HepG2 (cell line): ENCODE results near the gene TMEM132E. TPM values are rescaled to one million over a fixed set of nuclear protein-coding genes. Genes with fewer than 3 reads are reported as not detected.

ENCODE experiments used
- ATAC-seq: fragments of 200-7000 bp; cut with Tn5 transposase; 3 replicates; pipeline ENCODE4 v1.9.1; 2020; ENCODE audit warnings: mild to moderate bottlenecking, moderate library complexity
- BruUV-seq: library from RNA; stranded (reverse); fragments of 400-500 nt; replicated peaks from 2 replicates; lab custom pipeline; 2021; lab: Mats Ljungman, UMichigan
- CTCF ChIA-PET: fragments of 300-600 bp; formaldehyde crosslinking; extraction: SDS; loops from one replicate; lab custom pipeline; 2021; ENCODE audit warnings: low total read pairs, inconsistent platforms, low intra/inter-chr PET ratio; lab: Yijun Ruan, JAX
- POLR2A ChIA-PET: fragments of 350-600 bp; sonication (Branson Sonifier 250); formaldehyde crosslinking; loops from one replicate; lab custom pipeline; 2020; ENCODE audit warnings: antibody characterized with exemption, inconsistent platforms; lab: Yijun Ruan, JAX
- DNase-seq: peaks from one replicate; pipeline ENCODE4 v3.0.0-alpha.2; 2015; ENCODE audit warnings: low spot score
- FAIRE-seq: peaks from 3 replicates; lab custom pipeline; 2011; peaks lifted over from hg19 to GRCh38; lab: Jason Lieb, UNC
- H2AFZ ChIP-seq: one replicate; pipeline ENCODE4 v1.6.1; 2011; ENCODE audit warnings: low read length, inconsistent platforms
- H3K27ac ChIP-seq: fragments of 300-600 bp; 3 replicates; pipeline ENCODE4 v1.8.0; 2011; ENCODE audit warnings: mixed run types, mild to moderate bottlenecking, mixed read lengths, low read length, inconsistent platforms; ENCODE audit not compliant: insufficient read depth; ENCODE audit errors: extremely low read length
- H3K27me3 ChIP-seq, 2 experiments: fragments of 200-600 bp in 1 of 2; 2 replicates in 1 of 2; 3 replicates in 1 of 2; pipeline versions ENCODE4 v1.6.0 to v1.8.0; 2011; ENCODE audit warnings: low read length in 2 of 2, mild to moderate bottlenecking in 2 of 2, moderate library complexity in 2 of 2, inconsistent platforms in 1 of 2; ENCODE audit not compliant: insufficient read depth in 2 of 2, control insufficient read depth in 1 of 2
- H3K36me3 ChIP-seq, 2 experiments: fragments of 200-600 bp in 1 of 2; replicated peaks in 1 of 2; 2 replicates in 1 of 2; 3 replicates in 1 of 2; pipeline versions ENCODE4 v1.5.1 to v1.8.0; 2011; ENCODE audit warnings: low read length in 2 of 2, inconsistent platforms in 1 of 2; ENCODE audit not compliant: insufficient read depth in 2 of 2, control insufficient read depth in 1 of 2
- H3K4me1 ChIP-seq: 2 replicates; pipeline ENCODE4 v1.5.1; 2012; ENCODE audit warnings: low read length, inconsistent platforms; ENCODE audit not compliant: insufficient read depth
- H3K4me2 ChIP-seq: 2 replicates; pipeline ENCODE4 v1.6.0; 2011; ENCODE audit warnings: low read depth, low read length, inconsistent platforms
- H3K4me3 ChIP-seq, 3 experiments: fragments of 200-600 bp in 1 of 3; sonication (generic), shearing (Covaris generic) in 1 of 3; replicated peaks in 1 of 3; 2 replicates each; pipeline ENCODE4 v1.5.1; 2011 to 2016; ENCODE audit warnings: low read length in 3 of 3, inconsistent platforms in 2 of 3, low read depth in 2 of 3, mild to moderate bottlenecking in 2 of 3, control low read depth in 1 of 3, mixed read lengths in 1 of 3; ENCODE audit not compliant: insufficient read depth in 1 of 3
- H3K79me2 ChIP-seq: one replicate; pipeline ENCODE4 v1.6.1; 2011; ENCODE audit warnings: low read length, inconsistent platforms; ENCODE audit not compliant: insufficient read depth
- H3K9ac ChIP-seq: 2 replicates; pipeline ENCODE4 v1.6.0; 2011; ENCODE audit warnings: mild to moderate bottlenecking, low read depth, low read length, inconsistent platforms; ENCODE audit not compliant: insufficient read depth
- H3K9me3 ChIP-seq: 2 replicates; pipeline ENCODE4 v1.5.1; 2012; ENCODE audit warnings: mild to moderate bottlenecking, low read length
- H4K20me1 ChIP-seq: 2 replicates; pipeline ENCODE4 v1.6.0; 2011; ENCODE audit warnings: inconsistent platforms, mild to moderate bottlenecking, low read length, moderate library complexity; ENCODE audit not compliant: insufficient read depth
- ATRX ChIP-seq: sonication (generic); formaldehyde crosslinking; IDR thresholded peaks from 2 replicates; pipeline ENCODE4 v1.4.0; 2020; ENCODE audit warnings: missing genetic modification reagents, borderline replicate concordance
- CCAR2 ChIP-seq: fragments of 200-400 bp; formaldehyde crosslinking; optimal IDR thresholded peaks from 2 replicates; pipeline ENCODE3; 2018; ENCODE audit warnings: low read depth, mild to moderate bottlenecking, low read length, moderate library complexity
- FOXK1 ChIP-seq: sonication (generic); formaldehyde crosslinking; IDR thresholded peaks from 2 replicates; pipeline ENCODE4 v1.4.0; 2020; ENCODE audit warnings: low read depth, missing genetic modification reagents, borderline replicate concordance
- MAX ChIP-seq: IDR thresholded peaks from 2 replicates; pipeline ENCODE4 v1.6.1; 2012; ENCODE audit warnings: inconsistent platforms
- ZFAT ChIP-seq: sonication (generic); formaldehyde crosslinking; conservative IDR thresholded peaks from 2 replicates; pipeline ENCODE4 v1.8.1; 2023; ENCODE audit warnings: missing genetic modification reagents, inconsistent platforms
- ZNF274 ChIP-seq: sonication (generic); formaldehyde crosslinking; IDR thresholded peaks from 2 replicates; pipeline ENCODE4 v1.5.1; 2020; ENCODE audit warnings: mild to moderate bottlenecking, missing genetic modification reagents
- ZNF574 ChIP-seq: sonication (generic); formaldehyde crosslinking; IDR thresholded peaks from 2 replicates; pipeline ENCODE4 v1.4.0; 2020; ENCODE audit warnings: missing genetic modification reagents
- ZNF772 ChIP-seq: sonication (generic); formaldehyde crosslinking; IDR thresholded peaks from 2 replicates; pipeline ENCODE4 v1.5.0; 2020; ENCODE audit warnings: mild to moderate bottlenecking, missing genetic modification reagents
- ZNF800 ChIP-seq: sonication (generic); formaldehyde crosslinking; IDR thresholded peaks from 2 replicates; pipeline ENCODE4 v1.4.0; 2020; ENCODE audit warnings: missing genetic modification reagents
- WGBS: methylation state at CpG from one replicate; pipeline ENCODE4 v1.1.6; 2017; ENCODE audit warnings: low lambda C conversion rate; 5-methylcytosine and 5-hydroxymethylcytosine counted together
- in situ Hi-C: cut with HindIII; loops from 2 replicates; pipeline ENCODE4 v1.10.0; 2017; ENCODE audit warnings: low pct_unique_long_range_greater_than_20kb; ENCODE audit not compliant: extremely low pct_ligation_motif_present
- intact Hi-C: fragments of 100-400 bp; cut with micrococcal nuclease; formaldehyde crosslinking; loops from one replicate; pipeline ENCODE4 v1.10.0; 2022; ENCODE audit not compliant: unreplicated experiment
- polyA plus RNA-seq, 8 experiments: library from polyadenylated mRNA; depleted of rRNA in 3 of 8; stranded (reverse) in 7 of 8; unstranded in 1 of 8; fragments of >200 nt; fragmentation: Illumina TruSeq in 4 of 8; extraction: Trizol in 4 of 8; gene quantifications; 2 replicates each; pipeline versions ENCODE4 v1.2.1 to v1.2.3, GENCODE V29; 2011 to 2016; ENCODE audit warnings: low read depth in 4 of 8, missing spikeins in 1 of 8, mixed read lengths in 1 of 8; ENCODE audit not compliant: insufficient read depth in 1 of 8
- total RNA-seq, 5 experiments: library from RNA; depleted of rRNA; stranded (reverse); fragments of >200 nt; fragmentation: Illumina TruSeq; extraction: Trizol; gene quantifications; 2 replicates each; pipeline ENCODE4 v1.2.3, GENCODE V29; 2016; ENCODE audit warnings: low read depth in 1 of 5

The TMEM132E gene
- total and polyA plus RNA-seq, 2 of the 13 experiments (the other 11 are each of a cell fraction or from before 2014, with no cell fraction given) = not detected

DNA sequence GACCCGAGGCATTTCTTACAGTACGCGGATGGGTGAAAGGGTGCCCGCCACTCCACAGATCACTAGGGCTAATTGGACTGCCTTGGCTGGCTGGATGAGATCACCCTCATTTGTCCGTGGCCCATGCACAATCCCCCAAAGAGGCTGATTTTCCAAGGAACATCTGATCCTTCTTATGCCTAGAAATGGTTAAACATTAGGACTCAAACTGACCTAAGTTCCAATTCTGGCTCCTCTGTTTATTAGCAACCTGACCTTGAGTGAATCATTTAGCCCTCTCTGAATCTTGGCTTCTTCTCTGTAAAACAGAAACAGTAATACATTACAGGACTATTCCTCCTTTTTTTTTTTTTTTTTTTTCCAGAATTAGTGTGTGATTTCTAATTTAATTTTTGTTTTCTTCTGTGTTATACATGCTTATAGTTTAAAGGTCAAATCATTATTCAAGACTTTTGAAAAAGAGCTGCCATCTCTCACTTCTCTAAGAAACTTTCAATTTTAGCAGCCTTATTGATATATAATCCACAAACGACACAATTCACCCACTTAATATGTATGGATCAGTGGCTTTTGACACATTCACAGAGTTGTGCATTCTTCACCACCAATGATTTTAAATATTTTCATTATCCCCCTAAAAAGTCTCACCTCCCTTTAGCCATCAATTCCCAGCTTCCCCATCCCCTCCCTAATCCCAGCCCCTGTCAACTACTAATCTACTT, 45.4 kb upstream of the TMEM132E start:
- H3K79me2 ChIP-seq = no peaks in the 10 kb centered on the region
- no peaks in the 10 kb centered on the region for H3K9me3 ChIP-seq
- H3K27ac ChIP-seq = no peak overlapping the region
- no peaks in the 10 kb centered on the region for H3K36me3 ChIP-seq
- no peak overlapping the region for H3K9ac ChIP-seq
- TF ChIP-seq ZNF574 (CRISPR knock-in tag) = no peak
- no peak for TF ChIP-seq ZNF772
- TF ChIP-seq FOXK1 (CRISPR knock-in tag) = no peak
- TF ChIP-seq ZNF800 = no peak
- no peak for TF ChIP-seq ZFAT
- no peak for TF ChIP-seq CCAR2
- no peak for TF ChIP-seq ATRX
- no peak for TF ChIP-seq ZNF274 (CRISPR knock-in tag)
- no peak for TF ChIP-seq MAX
- no peak overlapping the region for H2AFZ ChIP-seq
- no peak overlapping the region for H3K4me3 ChIP-seq
- H3K4me2 ChIP-seq = no peak overlapping the region
- WGBS = 46% methylated on average over 6 of the region's 6 CpGs
- CTCF ChIA-PET = no interaction called here
- H4K20me1 ChIP-seq = no peaks in the 10 kb centered on the region
- FAIRE-seq (no peak), ATAC-seq (no peak), DNase-seq (no peak)
- in situ Hi-C loops (loop anchor here (25.0 kb wide), 1 partner anchor 353 kb away; no protein-coding TSS in a partner anchor), intact Hi-C loops (no loop called here)
- BruUV-seq = no TSS peak
- POLR2A ChIA-PET = no interaction called here
- no peaks in the 10 kb centered on the region for H3K27me3 ChIP-seq
- no peaks in the 10 kb centered on the region for H3K4me1 ChIP-seq
